Esophagus muscularis mucosa (tissue), 3 donors: ENCODE measurements around the gene PON1.

Experiments used
- CTCF ChIP-seq, 3 experiments: fragments of 200-600 bp in 2 of 3; fragments of 450-650 bp in 1 of 3; sonication (generic) in 2 of 3; IDR thresholded peaks; one replicate each; pipeline ENCODE4 v1.5.1; 2017 to 2019; ENCODE audit warnings: antibody characterized with exemption in 3 of 3, mild to moderate bottlenecking in 2 of 3, moderate library complexity in 1 of 3
- POLR2A ChIP-seq: fragments of 450-650 bp; IDR thresholded peaks from one replicate; pipeline ENCODE4 v1.6.1; 2017; ENCODE audit warnings: antibody characterized with exemption, moderate library complexity, mild to moderate bottlenecking, low read depth
- POLR2AphosphoS5 ChIP-seq, 2 donors: sonication (generic); formaldehyde crosslinking; IDR thresholded peaks; one replicate each; pipeline ENCODE4 v1.6.1; 2017; ENCODE audit warnings: antibody characterized with exemption in 2 of 2

GRCh38 chr7:95327356-95327755 is 3.0 kb upstream of the PON1 start:
- TF ChIP-seq CTCF (IDR thresholded peaks at IDR 0.05), result no peak
- TF ChIP-seq POLR2A, result no peak
- no peak for TF ChIP-seq POLR2AphosphoS5 (IDR thresholded peaks at IDR 0.05)
